ENCODE data around the gene ZC3H4. TPM values are rescaled to one million over a fixed set of nuclear protein-coding genes. Genes with fewer than 3 reads are reported as not detected.

ZC3H4 gene
- total and polyA plus RNA-seq, 2 experiments from 2014 or later, result 26.7 to 36.9 TPM

- Mint-ChIP-seq H3K4me3 (peak overlapping the region; percentile 98), H3K27ac (peak overlapping the region; percentile 10; the same call in 1 of the 2 replicates), H3K36me3 (ENCODE audit: low read depth) (peaks cover 55% of the 10 kb centered on the region), H3K27me3 (ENCODE audit: insufficient read depth, low read depth, poor library complexity) (peaks cover 23% of the 10 kb centered on the region), H3K4me1 (peaks cover 28% of the 10 kb centered on the region), H3K9me3 (peaks cover 10% of the 10 kb centered on the region)
- ATAC-seq, result no peak
- H3K4me3 ChIP-seq, result peak overlapping the region; percentile 100
- H2AFZ ChIP-seq, result no peak overlapping the region
- H3K9me2 ChIP-seq (ENCODE audit: insufficient read depth), result no peaks in the 10 kb centered on the region
- peaks cover 56% of the 10 kb centered on the region for H4K20me1 ChIP-seq (replicated peaks; ENCODE audit: insufficient read depth)
- DNase-seq (ENCODE audit: low spot score), result no peak
- H3K4me2 ChIP-seq, result peak overlapping the region; percentile 99
- no peaks in the 10 kb centered on the region for H3K27me3 ChIP-seq (ENCODE audit: insufficient read depth)
- TF ChIP-seq ZNF462 (CRISPR knock-in tag; IDR thresholded peaks at IDR 0.05) (no peak), ETS1 (IDR thresholded peaks at IDR 0.05) (no peak), POLR2AphosphoS5 (IDR thresholded peaks at IDR 0.05; ENCODE audit: low read depth) (no peak), JUNB (IDR thresholded peaks at IDR 0.05; ENCODE audit: unreplicated experiment) (no peak), NANOG (IDR thresholded peaks at IDR 0.05; ENCODE audit: borderline replicate concordance) (no peak), ZNF114 (CRISPR knock-in tag; IDR thresholded peaks at IDR 0.05) (no peak), ZNF331 (CRISPR knock-in tag; IDR thresholded peaks at IDR 0.05; ENCODE audit: low read depth) (no peak), CTCF (conservative IDR thresholded peaks at IDR 0.05; ENCODE audit: low read depth in 2 of 2) (no peak), EZH2phosphoT487 (IDR thresholded peaks at IDR 0.05; ENCODE audit: unreplicated experiment) (no peak), EZH2 (IDR thresholded peaks at IDR 0.05; ENCODE audit: low read depth, unreplicated experiment) (no peak)
- H3K36me3 ChIP-seq (ENCODE audit: insufficient read depth), result peaks cover 16% of the 10 kb centered on the region; the same call in 1 of the 2 replicates
- peak overlapping the region; percentile 97; the same call in 1 of the 2 replicates for H3K27ac ChIP-seq (ENCODE audit: low read depth)
- H3F3A ChIP-seq (replicated peaks; ENCODE audit: low read depth), result 0 out of 2 replicates have a peak, but pooled peaks cover 19% of the 10 kb centered on the region
- H3K79me2 ChIP-seq (replicated peaks; ENCODE audit: insufficient read depth), result peaks cover 66% of the 10 kb centered on the region
- H3K4me1 ChIP-seq (ENCODE audit: insufficient read depth), result peaks cover 28% of the 10 kb centered on the region
Measured at GRCh38 chr19:47132194-47132852, 18.7 kb upstream of the ZC3H4 start.
